Skin epidermis (tissue), 12 donors: ENCODE data around the gene ADCY7.

Experiments
- H3K27ac ChIP-seq, 21 experiments: fragments of 200-600 bp; sonication (generic) in 11 of 21; one replicate each; pipeline ENCODE4 v1.5.0; 2020; ENCODE audit warnings: mild to moderate bottlenecking in 3 of 21, inconsistent platforms in 2 of 21, moderate library complexity in 2 of 21
- H3K4me3 ChIP-seq, 7 experiments: fragments of 200-600 bp; sonication (generic) in 2 of 7; one replicate each; pipeline ENCODE4 v1.5.0; 2020; ENCODE audit warnings: inconsistent platforms in 2 of 7, mild to moderate bottlenecking in 2 of 7, moderate library complexity in 1 of 7

The ADCY7 gene

DNA sequence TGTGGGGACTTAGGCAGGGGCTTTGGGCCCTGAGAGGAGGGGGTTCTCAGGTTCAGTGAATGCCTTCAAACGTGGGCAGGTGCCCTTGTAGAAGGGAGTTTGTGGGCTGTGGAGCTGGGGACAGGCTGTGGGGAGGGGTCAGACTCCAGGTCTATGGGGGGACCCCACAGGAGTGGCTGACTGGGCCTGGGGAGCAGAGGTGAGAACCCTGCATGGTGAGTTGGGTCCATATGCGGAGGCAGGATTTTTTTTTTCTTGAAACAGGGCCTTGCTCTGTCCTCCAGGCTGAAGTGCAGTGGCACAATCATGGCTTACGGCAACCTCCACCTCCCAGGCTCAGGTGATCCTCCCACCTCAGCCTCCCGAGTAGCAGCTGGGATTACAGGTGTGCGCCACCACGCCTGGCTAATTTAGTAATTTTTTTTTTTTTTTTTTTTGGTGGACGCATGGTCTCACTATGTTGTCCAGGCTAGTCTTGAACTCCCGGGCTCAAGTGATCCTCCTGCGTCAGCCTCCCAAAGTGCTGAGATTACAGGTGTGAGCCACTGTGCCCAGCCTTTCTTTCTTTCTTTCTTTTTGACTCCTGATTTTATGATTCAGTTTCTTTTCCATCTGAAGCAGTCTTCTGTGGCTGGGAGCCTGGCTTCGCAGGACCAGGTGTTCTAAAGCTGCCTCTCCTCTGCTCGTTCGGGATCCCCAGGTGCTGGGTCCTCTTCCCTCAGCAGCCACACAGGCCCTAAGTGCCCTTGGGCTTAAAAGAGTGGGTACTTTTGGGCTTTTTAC, 19.0 kb upstream of the ADCY7 start:
- peak overlapping the region in 1 of 21 experiments; percentile 82 for H3K27ac ChIP-seq

DNA sequence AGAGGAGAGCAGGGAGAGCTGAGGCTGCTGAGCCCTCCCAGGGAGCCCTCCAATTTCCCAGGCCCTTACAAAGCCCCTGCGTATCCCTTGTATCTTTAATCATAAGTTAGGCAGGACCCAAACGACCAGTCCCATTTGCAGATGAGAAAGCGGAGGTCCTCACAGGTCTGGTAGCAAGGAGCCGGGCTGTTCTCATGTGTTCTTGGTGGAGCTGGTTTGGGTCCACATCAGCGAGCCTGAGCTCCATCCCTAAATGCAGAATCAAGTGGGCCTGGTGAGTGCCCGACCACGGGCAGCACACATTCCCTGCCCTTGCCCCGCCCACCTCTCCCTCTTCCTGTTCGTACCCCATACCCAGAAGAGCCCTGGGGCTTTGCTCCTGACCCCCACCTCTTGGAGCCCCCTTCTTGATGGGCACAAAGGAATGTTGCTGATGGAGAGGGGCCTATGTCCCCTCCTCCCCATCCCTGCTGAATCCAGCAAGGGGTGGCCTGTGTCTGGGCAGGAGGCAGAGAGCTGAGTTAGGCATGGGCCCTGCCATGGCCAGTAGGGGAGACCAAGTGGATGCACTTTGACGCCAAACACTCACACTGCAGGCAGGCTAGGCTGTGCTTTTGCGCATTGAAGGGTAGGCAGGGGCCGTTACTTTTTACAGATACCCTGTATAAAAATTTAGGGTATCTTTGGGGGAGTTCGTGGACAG, 18.3 kb upstream of the ADCY7 start:
- Histone ChIP-seq H3K4me3 (no peak overlapping the region), H3K27ac (no peak overlapping the region)

More for the DNA sequence above, 19.0 kb upstream of the ADCY7 start:
- H3K4me3 ChIP-seq: peak overlapping the region in 2 of 7 experiments; percentile 40 to 59

DNA sequence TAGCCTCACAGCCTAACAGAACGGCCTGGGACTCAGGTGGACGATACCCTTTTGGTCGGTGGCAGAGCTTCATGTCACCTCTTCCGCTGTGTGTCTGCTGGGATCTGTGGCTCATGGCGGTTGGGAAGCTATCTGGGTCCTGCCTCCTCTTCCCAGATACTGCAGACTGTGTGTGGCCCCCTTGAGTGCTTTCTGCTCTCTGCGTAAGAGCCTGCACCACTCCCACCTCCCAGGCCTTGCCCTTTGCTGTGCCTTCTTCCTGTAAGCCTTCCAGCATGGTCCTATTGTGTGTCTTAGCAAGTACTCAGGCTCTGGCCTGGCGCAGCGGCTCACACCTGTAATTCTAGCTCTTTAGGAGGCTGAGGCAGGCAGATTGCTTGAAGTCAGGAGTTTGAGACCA, 17.5 kb upstream of the ADCY7 start:
- Histone ChIP-seq H3K4me3 (no peak overlapping the region), H3K27ac (no peak overlapping the region)

DNA sequence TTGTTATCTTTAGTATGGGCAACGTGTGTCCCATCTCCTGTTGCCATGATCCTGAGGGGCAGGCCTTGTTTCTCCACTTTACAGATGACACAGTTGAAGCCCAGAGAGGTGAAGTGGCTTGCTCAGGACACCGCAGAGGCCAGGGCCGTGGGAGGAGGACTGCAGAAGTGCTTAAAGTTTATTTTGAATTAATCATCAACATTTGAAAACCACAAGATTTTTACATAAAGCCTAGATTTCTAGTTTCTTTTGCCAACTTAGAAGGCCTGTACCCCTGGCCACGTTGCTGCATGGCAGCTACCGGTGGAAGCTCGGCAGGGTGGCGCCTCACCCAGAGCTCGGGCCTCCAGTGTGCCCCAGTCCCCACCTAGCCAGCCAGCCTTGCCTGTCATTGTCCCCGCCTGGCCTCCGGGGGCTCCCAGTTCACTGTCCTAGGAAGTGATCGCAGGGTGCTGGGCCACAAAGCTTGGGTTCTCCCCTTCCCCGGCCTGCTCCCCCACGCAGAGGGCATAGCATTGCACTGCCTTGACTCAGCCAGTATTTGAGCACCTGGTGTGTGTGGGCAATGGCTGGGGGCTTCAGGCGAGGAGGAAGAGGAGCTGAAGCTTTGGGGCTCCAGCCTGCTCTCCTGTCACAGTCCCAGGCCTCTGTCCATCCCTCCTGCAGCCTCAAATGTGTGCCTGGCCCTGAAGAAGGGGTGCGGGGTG, 14.8 kb upstream of the ADCY7 start:
- Histone ChIP-seq H3K4me3 (no peak overlapping the region), H3K27ac (peak overlapping the region in 14 of 21 experiments; percentile 4 to 83 (median 36))

DNA sequence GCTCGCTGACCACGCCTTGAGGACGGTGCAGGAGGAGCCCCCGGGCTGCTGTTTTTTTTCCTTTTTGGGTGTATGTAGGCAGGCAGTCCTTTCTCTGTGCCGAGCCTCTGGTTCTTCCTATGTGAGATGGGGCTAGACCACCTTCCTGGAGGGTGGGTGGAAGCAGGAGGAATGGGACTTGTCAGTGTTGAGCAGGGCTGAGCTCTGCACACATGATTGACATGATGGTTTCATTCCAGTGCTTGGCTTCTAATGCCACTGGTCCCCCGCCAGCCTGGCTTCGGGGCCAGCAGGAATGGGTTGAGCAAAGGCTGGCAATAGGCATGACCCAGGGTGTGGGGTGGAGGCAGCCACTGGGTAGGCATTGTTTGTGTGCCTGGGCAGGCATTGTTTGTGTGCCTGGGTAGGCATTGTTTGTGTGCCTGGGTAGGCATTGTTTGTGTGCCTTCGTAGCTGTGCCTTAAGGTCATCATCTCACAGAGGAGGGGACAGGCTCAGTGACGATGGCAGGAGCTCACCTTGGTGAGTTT, 14.2 kb upstream of the ADCY7 start:
- Histone ChIP-seq H3K4me3 (no peak overlapping the region), H3K27ac (peak overlapping the region in 11 of 21 experiments; percentile 4 to 83 (median 43))

DNA sequence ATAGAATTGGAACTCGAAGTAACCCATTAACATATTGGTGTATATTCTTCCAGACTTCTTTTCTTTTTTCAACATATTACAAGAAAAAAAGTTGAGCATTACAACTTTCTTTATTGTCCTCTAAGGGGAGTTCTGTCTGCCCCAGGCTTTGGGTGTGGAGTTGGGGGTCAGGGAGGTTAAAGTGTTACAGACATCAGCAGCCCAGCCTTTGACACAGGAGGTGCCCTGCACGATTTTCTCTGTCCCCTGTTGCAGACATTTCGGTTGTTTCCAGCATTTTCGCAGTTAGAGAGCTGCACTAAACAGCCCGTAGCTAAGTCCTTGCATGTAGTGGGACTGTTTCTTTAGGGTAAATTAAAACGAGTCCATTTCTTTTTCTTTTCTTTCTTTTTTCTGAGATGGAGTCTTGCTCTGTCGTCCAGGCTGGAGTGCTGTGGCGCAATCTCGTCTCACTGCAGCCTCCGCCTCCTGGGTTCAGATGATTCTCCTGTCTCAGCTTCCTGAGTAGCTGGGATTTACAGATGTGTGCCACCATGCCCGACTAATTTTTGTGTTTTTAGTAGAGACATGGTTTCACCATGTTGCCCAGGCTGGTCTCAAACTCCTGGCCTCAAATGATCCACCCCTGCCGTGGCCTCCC, 13.4 kb upstream of the ADCY7 start:
- Histone ChIP-seq H3K27ac (peak overlapping the region in 2 of 21 experiments; percentile 4 to 83), H3K4me3 (no peak overlapping the region)

DNA sequence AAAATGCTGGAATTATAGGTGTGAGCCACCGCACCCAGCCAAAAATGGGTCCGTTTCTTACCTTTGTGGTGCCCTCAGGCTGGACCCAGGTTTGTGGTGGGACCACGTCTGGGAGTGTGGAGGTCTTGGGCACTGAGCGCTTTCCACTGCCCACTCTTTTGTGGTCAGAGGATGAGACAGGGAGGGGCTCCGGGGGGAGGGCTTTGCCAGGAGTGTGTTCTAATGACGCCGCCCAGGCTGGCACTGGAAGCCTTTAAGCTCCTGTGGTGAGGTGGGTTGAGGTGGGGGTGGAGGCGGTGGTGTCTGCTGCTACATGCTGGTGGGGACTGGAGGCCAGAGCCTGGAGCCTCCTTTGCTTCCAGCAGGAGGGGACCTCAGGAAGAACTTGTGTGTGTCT, 12.8 kb upstream of the ADCY7 start:
- Histone ChIP-seq H3K4me3 (no peak overlapping the region), H3K27ac (peak overlapping the region in 1 of 21 experiments; percentile 3)

DNA sequence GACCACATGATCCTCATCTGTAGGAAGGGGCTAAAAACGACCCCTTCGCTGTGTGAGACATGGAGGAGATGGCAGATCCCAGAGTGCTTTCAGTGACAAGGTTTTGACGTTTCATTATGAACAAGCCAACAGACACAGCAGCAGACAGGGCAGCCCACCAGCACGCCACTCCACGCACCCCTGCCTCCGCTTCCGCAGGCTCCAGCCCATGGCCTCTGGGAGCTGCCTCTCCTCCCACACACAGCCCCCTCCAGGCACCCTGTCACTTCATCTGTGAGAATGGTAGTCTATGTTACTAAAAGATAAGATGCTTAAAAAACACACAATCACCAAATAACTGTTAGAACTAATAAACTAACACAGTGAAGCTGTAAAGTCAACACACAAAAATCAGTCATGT, 12.3 kb upstream of the ADCY7 start:
- Histone ChIP-seq H3K4me3 (no peak overlapping the region), H3K27ac (no peak overlapping the region)

DNA sequence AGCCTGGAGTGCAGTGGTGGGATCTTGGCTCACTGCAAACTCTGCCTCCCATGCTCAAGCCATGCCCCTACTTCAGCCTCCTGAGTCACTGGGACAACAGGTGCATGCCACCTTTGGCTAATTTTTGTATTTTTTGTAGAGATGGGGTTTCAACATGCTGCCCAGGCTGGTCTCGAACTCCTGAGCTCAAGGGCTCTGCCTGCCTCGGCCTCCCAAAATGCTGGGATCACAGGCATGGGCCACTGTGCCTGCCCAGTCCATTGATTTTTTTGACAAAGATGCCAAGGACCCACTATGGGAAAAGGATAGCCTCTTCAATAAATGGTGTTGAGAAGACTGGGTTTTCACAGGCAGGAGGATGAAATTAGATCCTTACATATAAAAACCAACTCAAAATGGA, 10.8 kb upstream of the ADCY7 start:
- no peak overlapping the region for H3K27ac ChIP-seq

DNA sequence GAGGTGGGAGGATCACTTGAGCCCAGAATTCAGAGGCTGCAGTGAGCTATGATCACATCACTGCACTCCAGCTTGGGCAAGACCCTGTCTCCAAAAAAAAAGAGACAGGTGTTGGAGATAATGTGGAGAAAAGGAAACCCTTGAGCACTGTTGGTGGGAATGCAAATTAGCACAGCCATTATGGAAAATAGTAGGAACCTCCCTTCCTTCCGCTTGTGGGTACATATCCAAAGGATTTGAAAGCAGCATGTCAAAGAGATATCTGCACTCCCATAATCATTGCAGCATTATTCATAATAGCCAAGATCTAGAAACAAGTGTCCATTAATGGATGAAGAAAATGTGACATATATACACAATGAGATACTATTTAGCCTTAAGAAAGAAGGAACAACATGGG, 9.7 kb upstream of the ADCY7 start:
- Histone ChIP-seq H3K4me3 (no peak overlapping the region), H3K27ac (no peak overlapping the region)

More for the DNA sequence above, 10.8 kb upstream of the ADCY7 start:
- H3K4me3 ChIP-seq: no peak overlapping the region

DNA sequence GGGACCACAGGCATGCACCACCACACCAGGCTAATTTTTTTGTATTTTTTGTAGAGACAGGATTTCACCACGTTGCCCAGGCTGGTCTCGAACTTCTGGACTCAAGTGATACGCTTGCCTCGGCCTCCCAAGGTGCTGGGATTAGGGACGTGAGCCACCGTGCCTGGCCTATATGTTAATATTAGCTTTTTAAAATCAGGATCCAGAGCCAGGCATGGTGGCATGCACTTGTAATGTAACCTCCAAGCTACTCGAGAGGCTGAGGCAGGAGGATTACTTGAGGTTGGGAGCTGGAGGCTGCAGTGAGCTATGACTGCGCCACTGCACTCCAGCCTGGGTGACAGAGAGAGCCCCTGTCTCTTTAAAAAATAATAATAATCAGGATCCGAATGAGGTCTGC, 8.5 kb upstream of the ADCY7 start:
- Histone ChIP-seq H3K27ac (no peak overlapping the region), H3K4me3 (no peak overlapping the region)

DNA sequence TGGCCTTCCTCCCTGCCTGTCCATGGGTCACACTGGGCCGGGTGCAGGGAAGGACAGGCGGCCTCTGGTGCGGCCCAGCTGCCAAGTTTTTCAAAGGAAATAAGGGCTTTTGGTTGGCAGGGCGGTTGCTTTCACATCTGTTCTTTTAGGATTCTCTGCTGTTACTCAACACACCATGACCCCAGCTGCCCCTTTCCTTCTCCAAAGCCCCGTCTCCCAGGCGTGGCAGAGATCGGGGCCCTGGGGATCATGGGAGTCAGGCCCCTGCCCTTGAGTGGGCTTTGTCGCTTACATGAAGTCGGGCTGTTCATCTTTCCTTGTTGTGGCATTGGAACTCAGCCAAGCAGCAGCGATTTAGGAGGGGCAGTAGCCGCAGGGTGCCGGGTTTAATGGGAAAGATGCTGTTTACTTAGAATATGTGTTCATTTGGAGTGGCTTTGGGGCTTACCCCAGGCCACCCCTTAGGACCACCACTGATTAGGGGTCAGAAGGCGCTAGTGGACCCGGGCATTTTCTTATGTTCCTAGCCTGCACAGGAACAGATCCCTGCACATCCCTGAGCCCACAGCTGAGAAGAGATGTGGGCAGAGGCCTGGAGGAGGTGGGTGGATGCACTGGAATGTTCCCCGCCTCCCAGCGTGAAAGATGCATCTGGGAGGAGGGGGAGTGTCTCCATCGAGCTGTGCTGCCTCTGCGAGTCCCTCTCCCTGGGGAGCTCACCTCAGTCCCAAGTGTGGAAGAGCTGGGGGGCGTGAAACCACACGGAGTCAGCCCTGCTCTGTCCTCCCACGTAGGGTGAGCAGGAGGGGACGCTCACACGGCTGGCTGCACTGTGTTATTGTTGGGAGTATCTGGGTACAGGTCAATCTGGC, 6.8 kb upstream of the ADCY7 start:
- Histone ChIP-seq H3K4me3 (no peak overlapping the region), H3K27ac (peak overlapping the region in 5 of 21 experiments; percentile 6 to 55 (median 34))

DNA sequence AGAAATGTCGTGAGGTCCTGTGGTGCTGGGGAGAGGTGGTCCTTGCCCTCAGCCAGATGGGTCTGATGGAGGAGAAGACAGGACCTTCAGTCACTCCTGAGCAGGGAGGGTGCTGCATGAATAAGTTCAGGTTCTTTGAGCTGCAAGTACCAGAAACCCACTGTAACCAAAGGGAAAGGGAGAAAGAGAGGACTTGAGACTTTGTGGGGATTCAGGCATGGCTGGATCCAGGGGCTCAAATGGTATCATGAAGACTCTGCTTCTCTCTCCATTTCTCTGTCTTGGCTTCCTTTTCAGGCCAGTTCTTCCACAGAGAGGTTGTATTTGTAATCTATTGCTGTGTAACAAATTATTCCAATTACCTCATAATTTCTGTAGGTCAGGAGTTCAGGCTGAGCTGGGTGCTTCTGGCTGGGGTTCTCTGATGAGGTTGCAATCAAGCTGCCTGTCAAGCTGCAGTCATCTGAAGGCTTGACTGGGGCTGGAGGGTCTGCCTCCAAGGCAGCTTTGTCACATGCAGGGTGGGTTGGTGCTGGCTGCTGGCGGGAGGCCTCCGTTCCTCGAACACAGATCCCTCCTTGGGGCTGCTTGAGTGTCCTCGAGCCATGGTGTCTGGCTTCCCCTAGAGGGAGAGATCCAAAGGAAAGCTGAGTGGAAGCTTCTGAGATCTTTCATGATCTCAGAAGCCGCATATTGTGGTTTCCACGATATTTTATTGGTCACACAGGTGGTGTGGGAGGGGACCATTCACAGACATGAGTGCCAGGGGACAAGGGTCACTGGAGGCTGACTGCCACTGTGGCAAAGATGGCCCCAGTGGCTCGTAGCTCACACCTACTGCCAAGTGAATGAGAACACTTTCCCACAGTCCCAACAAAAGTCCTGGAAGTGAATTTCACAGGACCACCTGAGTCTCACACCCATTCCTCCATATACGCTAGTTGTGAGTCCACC, 5.9 kb upstream of the ADCY7 start:
- Histone ChIP-seq H3K27ac (no peak overlapping the region), H3K4me3 (no peak overlapping the region)

DNA sequence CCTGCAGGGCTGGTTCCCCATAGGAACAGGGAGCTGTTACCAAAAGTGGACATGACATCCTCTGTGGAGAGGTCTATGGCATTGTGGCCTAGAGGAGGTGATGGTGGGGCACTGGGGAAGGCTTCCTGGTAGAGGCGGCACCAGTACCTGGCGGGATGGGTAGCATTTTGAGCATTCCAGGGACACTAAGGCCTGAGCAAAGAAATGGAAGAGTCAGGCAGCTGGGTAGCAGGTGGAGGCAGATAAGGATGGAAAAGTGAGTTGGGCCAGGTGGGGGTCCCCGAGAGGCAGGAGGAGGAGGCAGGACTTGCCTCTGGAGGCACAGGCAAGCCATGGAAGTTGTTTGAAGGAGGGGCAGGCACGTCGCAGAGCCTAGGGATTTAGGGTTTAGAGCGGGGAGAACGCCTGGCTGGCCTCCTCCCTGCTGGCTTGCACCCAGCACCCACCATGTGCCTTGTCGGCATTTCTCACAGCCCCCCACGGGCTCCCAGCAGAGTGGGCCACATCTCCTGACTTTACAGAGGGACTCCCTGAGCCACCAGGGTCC, 5.1 kb upstream of the ADCY7 start:
- Histone ChIP-seq H3K4me3 (no peak overlapping the region), H3K27ac (peak overlapping the region in 3 of 21 experiments; percentile 2 to 60 (median 16))

DNA sequence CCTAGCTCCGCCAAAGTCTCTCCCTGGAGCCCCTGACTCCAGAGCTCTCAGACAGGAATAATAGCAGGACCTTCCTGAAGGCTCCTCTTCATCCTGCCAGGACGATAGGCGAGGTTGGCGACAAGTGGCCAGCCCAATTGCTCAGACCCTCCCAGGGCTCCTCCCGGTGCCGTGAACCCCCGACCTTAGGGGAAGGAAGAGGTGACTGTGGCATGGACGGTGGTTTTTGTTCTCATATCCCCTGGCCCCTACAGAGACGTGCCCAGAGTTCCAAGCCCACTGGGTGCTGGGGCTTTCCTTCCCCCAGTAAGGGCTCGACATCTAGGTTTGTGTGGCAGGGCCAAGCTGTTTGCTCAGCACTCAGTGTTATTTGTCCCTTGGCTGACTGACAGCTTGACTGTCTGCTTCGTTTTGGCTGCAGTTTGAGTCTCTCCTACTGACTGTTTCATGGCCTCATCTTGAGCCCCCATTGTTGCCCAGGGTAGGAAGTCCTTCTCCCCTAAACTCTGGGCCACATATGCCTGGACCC, 4.6 kb upstream of the ADCY7 start:
- peak overlapping the region in 3 of 21 experiments; percentile 2 to 60 (median 16) for H3K27ac ChIP-seq

DNA sequence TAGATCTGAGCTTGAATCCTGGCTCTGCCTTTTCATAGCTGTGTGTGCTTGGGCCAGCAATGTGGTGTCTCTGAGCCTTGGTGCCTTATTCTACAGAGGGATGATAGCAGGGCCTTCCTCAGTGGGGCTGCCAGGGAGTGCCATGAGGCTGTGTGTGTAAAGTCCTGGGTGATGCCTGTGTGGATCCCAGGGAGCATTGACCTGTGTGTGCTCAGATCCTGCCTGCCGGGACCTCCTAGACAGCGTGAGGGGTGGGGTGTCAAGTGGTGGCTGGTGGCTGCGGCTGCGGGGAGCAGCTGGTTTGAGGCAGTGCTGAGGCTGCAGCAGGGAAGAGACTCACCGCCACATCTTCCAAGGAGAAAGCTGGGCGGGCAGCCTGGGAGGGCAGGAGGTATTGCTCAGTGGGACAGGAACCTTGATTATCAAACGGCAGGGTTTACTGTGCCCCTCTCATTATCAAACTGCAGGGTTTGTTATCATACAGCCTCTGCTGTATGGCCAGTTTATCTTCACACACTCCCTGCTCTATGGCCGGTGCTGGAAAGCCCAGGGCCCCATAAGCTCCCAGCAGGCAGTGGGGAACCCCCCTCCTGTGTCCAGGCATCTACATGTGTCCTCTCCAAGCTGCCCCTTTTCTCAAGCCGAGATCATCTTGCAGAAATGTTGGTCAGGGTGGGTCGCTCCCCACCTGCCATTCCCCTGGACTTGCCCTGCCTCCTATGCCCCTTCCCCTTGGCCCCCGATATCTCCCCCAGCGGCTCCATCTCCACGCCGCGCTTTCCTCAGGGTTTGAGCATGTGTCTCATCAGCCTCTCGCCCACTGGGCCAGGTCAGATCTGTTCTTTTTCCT, 3.1 kb upstream of the ADCY7 start:
- H3K27ac ChIP-seq: no peak overlapping the region

More for the DNA sequence above, 4.6 kb upstream of the ADCY7 start:
- no peak overlapping the region for H3K4me3 ChIP-seq

More for the DNA sequence above, 3.1 kb upstream of the ADCY7 start:
- no peak overlapping the region for H3K4me3 ChIP-seq
